Peyer's patch (tissue), 4 donors: ENCODE results near the gene LTB4R. TPM values are rescaled to one million over a fixed set of nuclear protein-coding genes. Genes with fewer than 3 reads are reported as not detected.

Experiments used
- DNase-seq, 3 donors: peaks; one replicate each; pipeline ENCODE4 v3.0.0-alpha.2; 2017 to 2019
- H3K27ac ChIP-seq, 4 donors: fragments of 200-600 bp; sonication (generic); one replicate each; pipeline ENCODE4 v1.5.1; 2016 to 2019
- H3K27me3 ChIP-seq, 2 donors: fragments of 200-600 bp; sonication (generic); one replicate each; pipeline ENCODE4 v1.5.1; 2019
- H3K36me3 ChIP-seq, 3 donors: fragments of 200-600 bp; sonication (generic); one replicate each; pipeline ENCODE4 v1.5.1; 2016 to 2019
- H3K4me1 ChIP-seq, 4 donors: fragments of 200-600 bp; sonication (generic); one replicate each; pipeline ENCODE4 v1.5.1; 2016 to 2019
- H3K4me3 ChIP-seq, 4 donors: fragments of 200-600 bp; sonication (generic); 1 replicate in 3 of 4; 2 replicates in 1 of 4; pipeline ENCODE4 v1.5.1; 2016 to 2019; ENCODE audit warnings: mild to moderate bottlenecking in 1 of 4
- H3K9me3 ChIP-seq, 4 donors: fragments of 200-600 bp; sonication (generic); one replicate each; pipeline ENCODE4 v1.5.1; 2016 to 2019; ENCODE audit warnings: mild to moderate bottlenecking in 1 of 4
- POLR2A ChIP-seq, 2 donors: fragments of 450-650 bp; IDR thresholded peaks; one replicate each; pipeline ENCODE4 v1.5.1; 2017; ENCODE audit warnings: antibody characterized with exemption in 2 of 2, mild to moderate bottlenecking in 2 of 2, moderate library complexity in 2 of 2
- total RNA-seq, 4 donors: library from RNA; depleted of rRNA; stranded (reverse); fragments of >200 nt; gene quantifications; one replicate each; pipeline ENCODE4 v1.1.0, GENCODE V29; 2016
- TF ChIP-seq, protein P1 (sequence below), 6 experiments: fragments of 450-650 bp in 4 of 6; fragments of 200-600 bp in 2 of 6; sonication (generic) in 1 of 6; IDR thresholded peaks; one replicate each; pipeline ENCODE4 v1.5.1; 2017 to 2019; ENCODE audit warnings: antibody characterized with exemption in 6 of 6, mild to moderate bottlenecking in 3 of 6, moderate library complexity in 1 of 6

Gene LTB4R
- total RNA-seq, 4 donors from 2014 or later = 5.1 to 28.5 (median 10.1) TPM

DNA sequence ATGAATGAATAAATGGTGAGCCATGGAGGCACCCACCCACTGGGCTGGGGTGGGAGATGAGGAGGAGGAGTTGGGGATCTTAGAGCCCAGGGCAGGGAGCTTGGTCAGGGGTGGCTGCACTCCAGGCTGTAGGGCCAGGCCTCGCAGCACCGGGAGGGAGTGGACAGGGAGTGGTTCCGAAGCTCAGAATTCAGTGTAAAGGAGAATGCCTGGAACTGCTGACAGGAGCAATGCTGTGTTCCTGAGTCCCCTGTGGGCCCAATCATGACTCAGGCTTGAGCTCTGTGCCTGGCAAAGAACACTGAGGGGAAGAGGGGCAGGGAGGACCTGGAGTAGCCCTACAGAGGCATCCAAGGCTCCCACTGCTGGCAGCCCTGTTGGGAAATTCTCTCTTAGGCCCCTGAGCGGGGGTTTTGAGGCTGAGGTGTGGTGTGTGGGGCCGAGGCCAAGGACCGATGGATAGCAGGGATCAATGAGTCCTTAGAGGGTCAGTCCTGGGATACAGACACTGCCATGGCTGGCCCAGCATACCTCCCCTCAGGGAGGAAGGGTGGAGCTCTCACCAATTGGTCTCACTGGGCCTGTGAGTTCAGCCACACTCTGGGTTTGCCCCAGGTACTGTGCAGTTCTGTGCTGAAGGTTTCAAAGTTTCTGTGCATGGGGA, 30.4 kb upstream of the LTB4R start:
- H3K4me1 ChIP-seq = no peaks in the 10 kb centered on the region
- no peaks in the 10 kb centered on the region for H3K36me3 ChIP-seq
- TF ChIP-seq POLR2A (IDR thresholded peaks at IDR 0.05) = no peak
- no peak for DNase-seq
- no peaks in the 10 kb centered on the region for H3K27me3 ChIP-seq
- no peaks in the 10 kb centered on the region for H3K9me3 ChIP-seq
- H3K27ac ChIP-seq = no peak overlapping the region
- H3K4me3 ChIP-seq = no peak overlapping the region

DNA sequence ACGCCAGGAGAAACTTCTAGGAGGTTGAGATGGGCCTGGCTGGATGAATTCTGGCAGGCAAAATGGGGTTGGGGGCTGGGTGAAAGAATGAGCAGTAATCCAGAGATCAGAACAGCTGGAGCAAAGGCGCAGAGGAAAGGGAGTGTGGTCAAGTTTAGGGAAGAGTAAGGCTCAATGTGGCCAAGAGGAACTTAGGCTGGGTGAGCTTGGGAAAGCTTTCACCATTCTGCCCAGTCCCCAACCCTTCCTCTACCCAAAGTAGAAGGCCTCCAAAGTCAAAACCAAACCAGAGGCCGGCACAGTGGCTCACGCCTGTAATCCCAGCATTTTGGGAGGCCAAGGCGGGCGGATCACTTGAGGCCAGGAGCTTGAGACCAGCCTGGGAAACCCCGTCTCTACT, 29.7 kb upstream of the LTB4R start:
- Histone ChIP-seq H3K9me3 (no peaks in the 10 kb centered on the region), H3K36me3 (no peaks in the 10 kb centered on the region), H3K4me3 (no peak overlapping the region), H3K27me3 (no peaks in the 10 kb centered on the region), H3K27ac (no peak overlapping the region), H3K4me1 (no peaks in the 10 kb centered on the region)
- TF ChIP-seq POLR2A (IDR thresholded peaks at IDR 0.05) = no peak
- TF ChIP-seq, protein P1, sequence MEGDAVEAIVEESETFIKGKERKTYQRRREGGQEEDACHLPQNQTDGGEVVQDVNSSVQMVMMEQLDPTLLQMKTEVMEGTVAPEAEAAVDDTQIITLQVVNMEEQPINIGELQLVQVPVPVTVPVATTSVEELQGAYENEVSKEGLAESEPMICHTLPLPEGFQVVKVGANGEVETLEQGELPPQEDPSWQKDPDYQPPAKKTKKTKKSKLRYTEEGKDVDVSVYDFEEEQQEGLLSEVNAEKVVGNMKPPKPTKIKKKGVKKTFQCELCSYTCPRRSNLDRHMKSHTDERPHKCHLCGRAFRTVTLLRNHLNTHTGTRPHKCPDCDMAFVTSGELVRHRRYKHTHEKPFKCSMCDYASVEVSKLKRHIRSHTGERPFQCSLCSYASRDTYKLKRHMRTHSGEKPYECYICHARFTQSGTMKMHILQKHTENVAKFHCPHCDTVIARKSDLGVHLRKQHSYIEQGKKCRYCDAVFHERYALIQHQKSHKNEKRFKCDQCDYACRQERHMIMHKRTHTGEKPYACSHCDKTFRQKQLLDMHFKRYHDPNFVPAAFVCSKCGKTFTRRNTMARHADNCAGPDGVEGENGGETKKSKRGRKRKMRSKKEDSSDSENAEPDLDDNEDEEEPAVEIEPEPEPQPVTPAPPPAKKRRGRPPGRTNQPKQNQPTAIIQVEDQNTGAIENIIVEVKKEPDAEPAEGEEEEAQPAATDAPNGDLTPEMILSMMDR (IDR thresholded peaks at IDR 0.05) = no peak
- DNase-seq = no peak

DNA sequence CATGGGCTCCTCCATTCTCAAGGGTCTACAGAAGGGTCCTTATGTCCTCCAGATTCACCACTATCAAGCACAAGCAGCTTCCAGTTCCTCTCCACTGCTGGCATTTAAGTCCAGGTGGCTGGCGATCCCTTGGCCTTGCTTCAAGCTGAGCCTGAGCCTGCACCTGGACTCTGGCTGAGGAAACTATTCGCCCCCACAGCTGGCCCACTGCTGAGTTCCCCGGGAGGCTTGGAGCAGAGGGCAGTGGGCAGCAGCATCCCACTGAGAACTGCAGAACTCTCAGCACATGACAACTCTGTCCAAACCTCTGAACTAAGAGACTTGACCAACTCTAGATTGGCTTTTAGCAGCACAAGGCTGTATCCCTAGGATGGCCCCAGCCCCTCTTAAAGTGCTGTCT, 28.6 kb upstream of the LTB4R start:
- no peak for TF ChIP-seq POLR2A (IDR thresholded peaks at IDR 0.05)
- TF ChIP-seq, protein P1 (IDR thresholded peaks at IDR 0.05) = no peak

DNA sequence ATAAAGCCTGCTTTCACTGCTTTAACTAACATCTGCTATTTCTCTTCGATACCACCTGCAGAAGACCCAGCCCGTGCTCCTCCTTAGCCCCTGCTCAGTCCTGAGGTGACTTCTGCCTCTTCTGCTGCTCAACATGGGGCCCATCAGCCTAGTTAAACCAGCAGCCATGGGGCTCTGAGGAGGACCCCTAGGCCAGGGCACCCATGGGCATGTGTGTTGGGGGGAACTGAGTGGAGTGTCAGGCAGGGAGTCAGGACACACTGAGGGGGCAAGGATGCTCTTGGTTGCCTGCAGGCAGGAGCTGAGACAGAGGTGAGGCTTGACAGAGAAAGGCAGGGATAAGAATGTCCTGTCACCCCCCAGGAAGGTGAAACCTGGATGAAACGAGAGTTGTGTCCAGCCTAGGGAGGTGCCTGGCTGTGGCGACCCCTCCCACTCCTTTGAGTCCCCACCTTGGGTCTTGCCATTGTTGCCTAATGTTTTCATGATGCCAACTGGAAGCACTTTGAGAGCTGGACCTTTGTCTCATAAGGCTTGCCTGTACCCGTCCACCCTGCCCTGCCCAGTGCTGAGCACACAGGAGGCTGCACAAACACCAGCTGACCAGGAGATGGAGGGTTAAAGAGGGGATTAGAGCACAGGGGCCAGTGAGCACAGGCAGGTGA, 27.4 kb upstream of the LTB4R start:
- Histone ChIP-seq H3K9me3 (no peaks in the 10 kb centered on the region), H3K4me1 (no peaks in the 10 kb centered on the region), H3K27ac (no peak overlapping the region), H3K36me3 (no peaks in the 10 kb centered on the region), H3K4me3 (no peak overlapping the region), H3K27me3 (no peaks in the 10 kb centered on the region)
- DNase-seq = no peak
- no peak for TF ChIP-seq POLR2A (IDR thresholded peaks at IDR 0.05)
- TF ChIP-seq, protein P1 (IDR thresholded peaks at IDR 0.05) = no peak

More for the DNA sequence above, 28.6 kb upstream of the LTB4R start:
- no peaks in the 10 kb centered on the region for H3K36me3 ChIP-seq
- H3K9me3 ChIP-seq = no peaks in the 10 kb centered on the region
- no peaks in the 10 kb centered on the region for H3K4me1 ChIP-seq
- no peak for DNase-seq
- no peak overlapping the region for H3K27ac ChIP-seq
- H3K4me3 ChIP-seq = no peak overlapping the region
- H3K27me3 ChIP-seq = no peaks in the 10 kb centered on the region

DNA sequence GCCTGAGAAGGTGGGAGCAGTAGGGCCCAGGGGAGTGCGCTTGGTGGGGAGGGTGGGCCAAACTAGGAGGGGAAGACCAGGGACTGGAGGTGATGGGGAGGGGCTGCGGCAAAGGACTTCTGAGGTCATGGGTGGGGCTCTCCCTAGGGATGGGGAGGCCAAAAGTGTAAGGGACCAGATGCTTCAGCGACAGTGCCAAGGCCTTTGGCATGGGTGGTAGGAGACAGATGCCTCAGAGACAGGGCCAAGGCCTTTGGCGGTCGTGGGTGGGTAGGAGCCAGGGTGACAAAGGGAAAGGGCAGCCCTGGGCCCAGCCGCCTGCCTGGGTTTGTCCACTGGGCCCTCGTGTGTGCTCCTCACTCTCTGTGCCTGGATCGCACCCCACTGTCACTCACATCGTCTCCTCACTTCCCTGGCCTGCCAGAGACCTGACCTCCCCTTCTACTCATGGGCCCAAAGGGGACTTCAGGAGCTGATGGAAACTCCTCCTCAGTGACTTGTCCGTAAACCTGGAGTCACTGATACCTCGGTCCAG, 26.7 kb upstream of the LTB4R start:
- Histone ChIP-seq H3K4me1 (no peaks in the 10 kb centered on the region), H3K27ac (no peak overlapping the region), H3K4me3 (no peak overlapping the region), H3K36me3 (peaks cover 0 to 5% (median 0%) of the 10 kb centered on the region in 3 donors), H3K27me3 (no peaks in the 10 kb centered on the region), H3K9me3 (no peaks in the 10 kb centered on the region)
- TF ChIP-seq POLR2A (IDR thresholded peaks at IDR 0.05) = no peak
- TF ChIP-seq, protein P1 (IDR thresholded peaks at IDR 0.05) = no peak
- peak in 1 of 3 donors; percentile 34 for DNase-seq

DNA sequence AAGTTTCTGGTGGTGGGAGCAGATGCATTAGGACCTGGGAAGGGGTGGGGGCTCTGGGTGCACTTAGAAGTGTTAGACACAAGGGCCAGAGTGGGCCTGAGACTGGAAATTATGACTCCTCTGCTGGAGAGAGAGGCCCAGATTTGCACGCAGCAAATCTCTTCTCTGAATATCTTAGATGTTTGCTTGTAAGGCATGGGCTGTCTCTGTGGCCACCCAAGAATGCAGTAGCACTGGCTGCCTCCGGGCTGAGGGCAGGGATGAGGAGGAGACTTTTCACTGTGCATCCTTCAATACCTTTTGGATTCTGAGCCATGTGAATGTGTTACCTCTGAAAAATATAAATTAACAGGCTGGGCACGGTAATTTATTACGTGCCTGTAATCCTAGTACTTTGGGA, 26.0 kb upstream of the LTB4R start:
- H3K27me3 ChIP-seq = no peaks in the 10 kb centered on the region
- no peak overlapping the region for H3K4me3 ChIP-seq
- H3K4me1 ChIP-seq = no peaks in the 10 kb centered on the region
- no peak for TF ChIP-seq POLR2A (IDR thresholded peaks at IDR 0.05)
- TF ChIP-seq, protein P1 (IDR thresholded peaks at IDR 0.05) = no peak
- no peak for DNase-seq
- no peaks in the 10 kb centered on the region for H3K9me3 ChIP-seq
- H3K27ac ChIP-seq = no peak overlapping the region
- peaks cover 0 to 13% (median 0%) of the 10 kb centered on the region in 3 donors for H3K36me3 ChIP-seq
